ENCODE data around the gene PELI2. TPM values are rescaled to one million over a fixed set of nuclear protein-coding genes. Genes with fewer than 3 reads are reported as not detected.

PELI2 gene
- total RNA-seq, 2 donors from 2014 or later = 8.9 to 25.7 TPM

- H3K27ac ChIP-seq = no peak overlapping the region
- WGBS = 71% methylated on average over 14 of the region's 14 CpGs
- H3K36me3 ChIP-seq = no peaks in the 10 kb centered on the region
- no peak overlapping the region for H3K4me3 ChIP-seq
- H3K4me1 ChIP-seq (replicated peaks) = no peaks in the 10 kb centered on the region
- TF ChIP-seq POLR2AphosphoS5 (IDR thresholded peaks at IDR 0.05) (no peak), POLR2A (IDR thresholded peaks at IDR 0.05) (no peak)
- TF ChIP-seq, protein P1, sequence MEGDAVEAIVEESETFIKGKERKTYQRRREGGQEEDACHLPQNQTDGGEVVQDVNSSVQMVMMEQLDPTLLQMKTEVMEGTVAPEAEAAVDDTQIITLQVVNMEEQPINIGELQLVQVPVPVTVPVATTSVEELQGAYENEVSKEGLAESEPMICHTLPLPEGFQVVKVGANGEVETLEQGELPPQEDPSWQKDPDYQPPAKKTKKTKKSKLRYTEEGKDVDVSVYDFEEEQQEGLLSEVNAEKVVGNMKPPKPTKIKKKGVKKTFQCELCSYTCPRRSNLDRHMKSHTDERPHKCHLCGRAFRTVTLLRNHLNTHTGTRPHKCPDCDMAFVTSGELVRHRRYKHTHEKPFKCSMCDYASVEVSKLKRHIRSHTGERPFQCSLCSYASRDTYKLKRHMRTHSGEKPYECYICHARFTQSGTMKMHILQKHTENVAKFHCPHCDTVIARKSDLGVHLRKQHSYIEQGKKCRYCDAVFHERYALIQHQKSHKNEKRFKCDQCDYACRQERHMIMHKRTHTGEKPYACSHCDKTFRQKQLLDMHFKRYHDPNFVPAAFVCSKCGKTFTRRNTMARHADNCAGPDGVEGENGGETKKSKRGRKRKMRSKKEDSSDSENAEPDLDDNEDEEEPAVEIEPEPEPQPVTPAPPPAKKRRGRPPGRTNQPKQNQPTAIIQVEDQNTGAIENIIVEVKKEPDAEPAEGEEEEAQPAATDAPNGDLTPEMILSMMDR (IDR thresholded peaks at IDR 0.05) = no peak
- H3K9me3 ChIP-seq = no peaks in the 10 kb centered on the region
- no peaks in the 10 kb centered on the region for H3K27me3 ChIP-seq (replicated peaks; ENCODE audit: insufficient read depth)
- intact Hi-C loops (cut with DNase I) = no loop called here
- DNase-seq (ENCODE audit: low spot score) = no peak
Observed at GRCh38 chr14:56131865-56132833, 13.9 kb downstream of the PELI2 start.

DNA sequence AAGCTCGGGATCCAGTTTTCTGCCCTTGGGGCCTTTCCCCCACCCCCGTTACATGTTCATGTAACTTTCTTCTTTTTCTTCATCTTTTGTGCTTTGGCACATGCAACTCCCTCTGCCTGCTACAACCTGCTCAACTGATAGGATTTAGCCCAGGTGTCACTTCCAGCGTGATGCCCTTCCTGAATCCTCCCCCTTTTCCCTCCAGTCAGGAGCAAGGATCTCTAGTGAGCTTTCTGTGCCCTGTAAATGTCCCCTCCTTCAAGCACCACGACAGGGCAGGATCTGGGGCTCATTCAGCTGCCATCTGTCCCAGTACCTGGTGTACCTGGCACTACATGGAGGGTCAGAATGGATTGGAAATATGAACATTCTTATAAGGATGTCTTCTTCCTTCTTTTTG lies 15.3 kb downstream of the PELI2 start:
- H3K4me1 ChIP-seq (replicated peaks) = no peaks in the 10 kb centered on the region
- no peaks in the 10 kb centered on the region for H3K27me3 ChIP-seq (replicated peaks; ENCODE audit: insufficient read depth)
- intact Hi-C loops (cut with DNase I) = no loop called here
- H3K9me3 ChIP-seq = no peaks in the 10 kb centered on the region
- DNase-seq (ENCODE audit: low spot score) = peak; percentile 19
- no peak overlapping the region for H3K27ac ChIP-seq
- no peak overlapping the region for H3K4me3 ChIP-seq
- WGBS = 32% methylated on average over 4 of the region's 4 CpGs
- TF ChIP-seq, protein P1 (IDR thresholded peaks at IDR 0.05) = no peak
- peak; percentile 42 for TF ChIP-seq POLR2AphosphoS5 (IDR thresholded peaks at IDR 0.05)
- H3K36me3 ChIP-seq = no peaks in the 10 kb centered on the region

DNA sequence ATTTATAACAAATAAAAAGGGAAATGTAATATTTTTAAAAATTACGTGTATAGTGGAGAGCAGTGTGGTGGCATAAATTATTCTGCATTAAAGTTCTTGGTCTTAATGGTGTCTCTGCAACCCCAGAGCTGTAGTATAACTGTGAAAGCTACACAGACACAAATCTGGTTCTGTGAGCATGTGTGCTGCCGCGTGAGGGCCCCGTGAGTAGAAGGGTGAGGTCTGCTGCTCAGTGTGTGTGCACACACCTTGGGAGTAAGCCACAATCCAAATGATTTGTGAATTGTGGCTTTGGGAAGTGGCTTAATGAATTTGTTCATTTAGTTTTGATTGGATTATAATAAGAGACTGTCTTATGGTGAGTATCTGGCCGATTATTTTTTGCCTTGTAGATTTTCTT lies 16.8 kb downstream of the PELI2 start:
- Histone ChIP-seq H3K9me3 (no peaks in the 10 kb centered on the region), H3K27me3 (replicated peaks; ENCODE audit: insufficient read depth) (no peaks in the 10 kb centered on the region), H3K36me3 (no peaks in the 10 kb centered on the region), H3K4me3 (no peak overlapping the region), H3K4me1 (replicated peaks) (no peaks in the 10 kb centered on the region), H3K27ac (no peak overlapping the region)
- WGBS = 84% methylated on average over 5 of the region's 5 CpGs
- DNase-seq (ENCODE audit: low spot score) = no peak
- TF ChIP-seq POLR2A (IDR thresholded peaks at IDR 0.05) (no peak), POLR2AphosphoS5 (IDR thresholded peaks at IDR 0.05) (no peak)
- TF ChIP-seq, protein P1 (IDR thresholded peaks at IDR 0.05) = no peak
- intact Hi-C loops (cut with DNase I) = no loop called here

DNA sequence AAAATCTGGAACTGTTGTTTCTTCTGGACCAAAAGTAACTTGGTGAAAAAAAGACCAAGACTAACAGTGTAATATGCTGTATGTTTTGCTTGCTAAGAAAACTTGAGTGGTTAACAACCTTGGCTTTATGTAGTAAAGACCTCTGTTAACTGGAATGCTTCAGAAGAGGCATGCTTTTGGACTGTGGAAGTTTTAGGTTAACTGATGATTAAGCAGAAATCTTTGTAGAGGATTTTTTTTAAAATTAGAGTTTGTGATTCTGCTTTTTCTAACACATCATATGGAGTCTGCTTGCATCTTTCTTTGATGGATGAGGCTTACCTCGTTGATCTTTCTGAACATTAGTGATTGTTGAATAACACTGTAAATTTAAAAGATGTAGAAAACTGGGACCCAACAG lies 17.5 kb downstream of the PELI2 start:
- no peaks in the 10 kb centered on the region for H3K36me3 ChIP-seq
- TF ChIP-seq POLR2A (IDR thresholded peaks at IDR 0.05) (no peak), POLR2AphosphoS5 (IDR thresholded peaks at IDR 0.05) (no peak)
- TF ChIP-seq, protein P1 (IDR thresholded peaks at IDR 0.05) = no peak
- H3K27me3 ChIP-seq (replicated peaks; ENCODE audit: insufficient read depth) = no peaks in the 10 kb centered on the region
- no peak for DNase-seq (ENCODE audit: low spot score)
- 88% methylated on average over 1 of the region's 1 CpG for WGBS
- H3K27ac ChIP-seq = no peak overlapping the region
- H3K9me3 ChIP-seq = no peaks in the 10 kb centered on the region
- no peaks in the 10 kb centered on the region for H3K4me1 ChIP-seq (replicated peaks)
- H3K4me3 ChIP-seq = no peak overlapping the region
- intact Hi-C loops (cut with DNase I) = no loop called here

Data from prostate gland (tissue), 2 donors.